Erythroblast (primary cell): ENCODE measurements around the gene MGAM2.
"Not testable (repeated sequence)": the region's sequence is repeated elsewhere in the genome, so short reads cannot be mapped to it uniquely, and the experiment has no call there.

ENCODE experiments used
- DNase-seq, 2 experiments: peaks; one replicate each; lab custom pipeline; 2025; lab: John Stamatoyannopoulos, UW
- GATA1 ChIP-seq: IDR thresholded peaks from 2 replicates; pipeline ENCODE4 v1.6.1; 2011; ENCODE audit warnings: low read depth, mild to moderate bottlenecking, control low read depth, low read length, moderate library complexity
- POLR2A ChIP-seq: IDR thresholded peaks from 2 replicates; pipeline ENCODE4 v1.6.1; 2011; ENCODE audit warnings: mild to moderate bottlenecking, low read length

Gene MGAM2

GRCh38 chr7:142111499-142111898 is at the start of gene MGAM2:
Gene MGAM2, plus strand, starts transcription at chr7:142111718. Its CDS starts 5,156 bp downstream, at chr7:142116874.
- no peak for DNase-seq
- TF ChIP-seq GATA1 = no peak
- no peak for TF ChIP-seq POLR2A

DNA sequence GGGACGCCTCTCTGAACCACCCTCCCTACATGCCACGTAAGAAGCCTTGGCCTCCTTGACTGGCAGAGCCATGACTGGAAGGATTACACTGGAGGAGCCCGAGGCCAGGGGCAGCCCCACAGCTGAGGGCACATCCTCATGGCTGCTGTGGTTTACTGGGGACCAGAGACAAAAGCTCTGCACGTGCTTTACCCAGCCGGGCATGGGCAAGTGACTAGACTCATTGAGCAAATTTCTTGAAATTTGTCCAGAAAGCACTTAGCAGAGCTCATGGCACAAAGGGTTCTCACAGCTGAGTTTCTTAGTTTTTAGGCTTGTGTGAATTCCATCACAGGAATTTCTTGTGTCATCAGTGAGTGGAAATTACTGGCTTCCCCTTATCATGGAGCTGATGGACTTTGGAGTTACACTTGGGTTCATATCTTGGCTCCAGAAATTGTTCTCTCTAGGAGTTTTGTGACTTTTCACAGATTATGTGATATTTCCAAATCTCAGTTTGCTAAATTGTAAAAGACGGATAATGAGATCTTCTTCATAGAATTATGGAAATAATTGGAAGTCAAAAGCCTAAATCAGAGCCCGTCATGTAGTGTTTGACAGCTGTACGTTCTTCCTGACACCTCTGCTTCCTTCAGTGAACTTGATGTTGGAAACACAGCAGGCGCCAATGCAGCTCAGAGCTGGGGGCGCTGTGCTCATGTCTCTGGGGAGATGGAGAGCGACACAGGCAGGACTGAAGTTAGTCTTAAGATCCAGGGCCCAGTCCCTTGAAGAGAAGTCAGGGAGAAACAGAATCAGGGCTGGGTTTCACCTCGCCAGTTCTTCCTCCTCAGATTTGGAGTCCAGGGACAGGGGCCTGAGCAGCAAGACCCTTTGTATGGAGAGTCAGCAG is 47.7 kb upstream of the MGAM2 start:
- no peak for DNase-seq

DNA sequence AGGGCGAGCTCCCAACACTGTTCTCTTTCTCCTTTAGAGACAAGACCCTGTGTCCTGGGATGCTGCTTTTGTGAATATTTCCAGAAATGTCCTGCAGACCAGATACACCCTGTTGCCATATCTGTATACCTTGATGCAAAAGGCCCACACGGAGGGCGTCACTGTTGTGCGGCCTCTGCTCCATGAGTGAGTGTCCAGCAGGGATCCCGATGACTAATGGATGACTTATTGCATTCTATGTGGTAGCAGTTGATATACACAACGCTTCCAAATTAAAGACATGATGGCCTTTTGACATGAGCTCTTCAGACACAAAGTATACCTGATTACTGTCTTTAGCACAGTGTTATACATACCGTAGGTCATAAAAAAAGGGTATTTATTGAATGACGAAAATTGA is 45.0 kb upstream of the MGAM2 start:
- TF ChIP-seq POLR2A (no peak), GATA1 (no peak)
- DNase-seq = no peak

More for the DNA sequence above, 47.7 kb upstream of the MGAM2 start:
- no peak for TF ChIP-seq GATA1
- TF ChIP-seq POLR2A = no peak

- TF ChIP-seq POLR2A = no peak
- TF ChIP-seq GATA1 = no peak
- no peak for DNase-seq
Observed at GRCh38 chr7:142077762-142078161, 33.8 kb upstream of the MGAM2 start.

- no peak for DNase-seq
- TF ChIP-seq POLR2A = no peak
- TF ChIP-seq GATA1 = no peak
Observed at GRCh38 chr7:142083605-142084004, 27.9 kb upstream of the MGAM2 start.

GRCh38 chr7:142085428-142085827 is 26.1 kb upstream of the MGAM2 start:
- TF ChIP-seq POLR2A = no peak
- no peak for TF ChIP-seq GATA1
- DNase-seq = no peak

GRCh38 chr7:142088022-142088714 is 23.4 kb upstream of the MGAM2 start:
- peak in 1 of 2 experiments; percentile 5 for DNase-seq
- no peak for TF ChIP-seq GATA1

DNA sequence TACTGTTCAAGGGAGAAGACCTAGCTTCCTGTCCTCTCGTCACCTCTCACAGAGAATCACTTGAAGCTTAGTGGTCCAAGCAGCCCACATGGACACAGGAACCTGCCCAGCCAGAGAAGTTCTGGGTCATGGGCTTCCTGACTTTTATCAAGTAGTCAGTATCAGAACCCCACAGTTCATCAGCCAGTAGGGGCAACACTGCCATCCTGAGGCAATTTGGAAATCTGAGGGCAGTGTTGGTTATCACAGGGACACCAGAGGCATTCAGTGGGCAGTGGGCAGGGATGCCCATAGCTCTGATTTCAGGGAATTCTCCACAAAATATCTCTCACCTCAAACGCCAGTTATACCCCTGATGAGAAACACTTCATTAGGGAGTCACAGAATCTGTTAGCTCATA is 22.5 kb upstream of the MGAM2 start:
- DNase-seq = no peak
- TF ChIP-seq GATA1 = no peak
- TF ChIP-seq POLR2A = no peak

DNA sequence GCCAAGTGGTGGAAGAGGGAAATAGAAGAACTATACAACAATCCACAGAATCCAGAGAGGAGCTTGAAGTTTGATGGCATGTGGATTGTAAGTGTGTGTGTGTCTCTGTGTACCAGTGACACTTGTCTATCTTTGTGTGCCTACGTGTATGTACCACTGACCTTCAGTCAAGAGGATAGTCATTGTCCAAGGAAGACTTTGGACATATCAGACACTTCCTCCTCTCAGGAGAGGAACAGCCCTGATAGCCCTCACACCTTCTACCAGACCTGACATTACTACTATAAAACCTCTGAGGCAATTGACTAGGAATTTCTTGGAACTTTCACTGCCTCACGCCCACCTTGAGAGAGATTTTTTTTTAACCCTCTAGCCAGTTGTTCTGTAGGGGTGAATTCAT is 19.6 kb upstream of the MGAM2 start:
- no peak for DNase-seq
- TF ChIP-seq GATA1 = no peak
- TF ChIP-seq POLR2A = no peak

GRCh38 chr7:142094861-142095260 is 16.7 kb upstream of the MGAM2 start:
- DNase-seq = no peak
- TF ChIP-seq GATA1 (no peak), POLR2A (no peak)

- TF ChIP-seq GATA1 (no peak), POLR2A (no peak)
- no peak for DNase-seq
Observed at GRCh38 chr7:142097571-142097970, 13.9 kb upstream of the MGAM2 start.

GRCh38 chr7:142098004-142098403 is 13.5 kb upstream of the MGAM2 start:
- TF ChIP-seq POLR2A (no peak), GATA1 (no peak)
- DNase-seq = no peak

DNA sequence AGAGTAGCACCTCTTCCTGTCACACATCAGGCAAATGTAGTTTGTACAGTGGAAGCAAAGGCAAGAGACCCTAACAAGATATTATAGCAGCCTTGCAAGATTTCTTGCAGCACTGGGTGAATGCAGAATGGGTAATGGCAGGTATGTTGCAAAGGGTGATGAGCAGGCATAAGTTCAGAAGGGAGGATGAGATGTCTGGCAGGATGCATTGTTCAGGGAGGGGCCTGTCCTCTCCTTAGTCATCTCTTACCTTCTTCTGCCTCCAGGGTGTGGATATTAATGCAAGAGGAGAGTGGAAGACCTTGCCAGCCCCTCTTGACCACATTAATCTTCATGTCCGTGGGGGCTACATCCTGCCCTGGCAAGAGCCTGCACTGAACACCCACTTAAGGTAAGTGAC is 12.2 kb upstream of the MGAM2 start:
- not testable (repeated sequence) for DNase-seq

- TF ChIP-seq GATA1 (no peak), POLR2A (no peak)
- DNase-seq = no peak
Observed at GRCh38 chr7:142100634-142101033, 10.9 kb upstream of the MGAM2 start.

DNA sequence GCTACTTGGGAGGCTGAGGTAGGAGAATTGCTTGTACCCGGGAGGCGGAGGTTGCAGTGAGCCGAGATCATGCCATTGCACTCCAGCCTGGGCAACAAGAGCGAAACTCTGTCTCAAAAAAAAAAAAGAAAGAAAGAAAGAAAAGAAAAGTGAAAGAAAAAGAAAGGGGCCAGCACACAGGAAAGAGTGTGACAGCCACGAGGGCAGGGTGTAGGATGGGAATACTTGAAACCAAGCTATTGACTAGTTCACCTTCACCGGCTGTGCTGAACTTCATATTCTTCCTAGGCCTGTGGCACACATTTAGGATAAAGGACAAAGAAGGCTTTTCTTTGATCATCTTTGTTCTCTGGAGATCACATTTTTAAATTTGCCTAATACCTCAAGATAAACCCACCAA is 9.7 kb upstream of the MGAM2 start:
- DNase-seq = not testable (repeated sequence)
